ENCODE data around the gene WWC2. TPM values are rescaled to one million over a fixed set of nuclear protein-coding genes. Genes with fewer than 3 reads are reported as not detected.

The WWC2 gene
- total RNA-seq, 4 donors from 2014 or later, result 7.4 to 24.8 (median 8.0) TPM

GRCh38 chr4:183132081-183132480 lies 33.0 kb downstream of the WWC2 start:
- Histone ChIP-seq H3K4me1 (peaks cover 0 to 9% (median 0%) of the 10 kb centered on the region in 3 donors), H3K36me3 (no peaks in the 10 kb centered on the region), H3K9me3 (no peaks in the 10 kb centered on the region), H3K27me3 (no peaks in the 10 kb centered on the region), H3K27ac (no peak overlapping the region), H3K4me3 (no peak overlapping the region)
- no peak for DNase-seq
- TF ChIP-seq CTCF (IDR thresholded peaks at IDR 0.05) (no peak), POLR2A (IDR thresholded peaks at IDR 0.05) (no peak)
- intact Hi-C loops (cut with DNase I), result no loop called here
- WGBS, 2 donors, result 84 to 94% methylated on average over 2 of the region's 2 CpGs

- Histone ChIP-seq H3K4me1 (peaks cover 0 to 9% (median 0%) of the 10 kb centered on the region in 3 donors), H3K27ac (no peak overlapping the region), H3K9me3 (no peaks in the 10 kb centered on the region), H3K4me3 (no peak overlapping the region), H3K36me3 (no peaks in the 10 kb centered on the region), H3K27me3 (no peaks in the 10 kb centered on the region)
- TF ChIP-seq POLR2A (IDR thresholded peaks at IDR 0.05) (no peak), CTCF (IDR thresholded peaks at IDR 0.05) (no peak)
- no peak for DNase-seq
- intact Hi-C loops (cut with DNase I), result no loop called here
These were observed 33.8 kb downstream of the WWC2 start for GRCh38 chr4:183132865-183133264.

GRCh38 chr4:183136855-183137254 lies 37.8 kb downstream of the WWC2 start:
- no peak for DNase-seq
- no peaks in the 10 kb centered on the region for H3K36me3 ChIP-seq
- no peak overlapping the region for H3K27ac ChIP-seq
- no peaks in the 10 kb centered on the region for H3K27me3 ChIP-seq
- whole genome bisulfite sequencing, 2 donors, result 80 to 90% methylated on average over 3 of the region's 3 CpGs
- intact Hi-C loops (cut with DNase I), result no loop called here
- peaks cover 0 to 2% (median 0%) of the 10 kb centered on the region in 3 donors for H3K4me1 ChIP-seq
- no peaks in the 10 kb centered on the region for H3K9me3 ChIP-seq
- H3K4me3 ChIP-seq, result no peak overlapping the region
- no peak for TF ChIP-seq POLR2A (IDR thresholded peaks at IDR 0.05)
- no peak for TF ChIP-seq CTCF (IDR thresholded peaks at IDR 0.05)

- intact Hi-C loops (cut with DNase I), result no loop called here
- Histone ChIP-seq H3K4me1 (peaks cover 0 to 19% (median 6%) of the 10 kb centered on the region in 3 donors), H3K36me3 (no peaks in the 10 kb centered on the region), H3K9me3 (no peaks in the 10 kb centered on the region), H3K4me3 (no peak overlapping the region), H3K27ac (no peak overlapping the region), H3K27me3 (no peaks in the 10 kb centered on the region)
- no peak for DNase-seq
- 81 to 88% methylated on average over 4 of the region's 4 CpGs for WGBS, 2 donors
- TF ChIP-seq CTCF (IDR thresholded peaks at IDR 0.05), result no peak
- no peak for TF ChIP-seq POLR2A (IDR thresholded peaks at IDR 0.05)
These were observed 40.1 kb downstream of the WWC2 start for GRCh38 chr4:183139058-183139750.

- TF ChIP-seq POLR2A (IDR thresholded peaks at IDR 0.05) (no peak), CTCF (IDR thresholded peaks at IDR 0.05) (no peak)
- Histone ChIP-seq H3K36me3 (no peaks in the 10 kb centered on the region), H3K27me3 (no peaks in the 10 kb centered on the region), H3K4me3 (no peak overlapping the region), H3K27ac (no peak overlapping the region), H3K4me1 (peaks cover 0 to 19% (median 6%) of the 10 kb centered on the region in 3 donors), H3K9me3 (no peaks in the 10 kb centered on the region)
- intact Hi-C loops (cut with DNase I), result no loop called here
- WGBS, 2 donors, result 90 to 95% methylated on average over 9 of the region's 9 CpGs
- no peak for DNase-seq
These were observed 41.0 kb downstream of the WWC2 start for GRCh38 chr4:183139972-183140570.

Measured in esophagus squamous epithelium (tissue), 5 donors.